ENCODE data around the gene FOSB. TPM values are rescaled to one million over a fixed set of nuclear protein-coding genes. Genes with fewer than 3 reads are reported as not detected.

The FOSB gene
- total RNA-seq, 1 experiment from 2014 or later = 6.4 TPM

GRCh38 chr19:45514376-45515051 is 46.7 kb downstream of the FOSB start:
- Mint-ChIP-seq H3K9me3 (ENCODE audit: unreplicated experiment) (no peaks in the 10 kb centered on the region), H3K27ac (ENCODE audit: unreplicated experiment) (peak overlapping the region; percentile 66), H3K4me3 (ENCODE audit: unreplicated experiment) (no peak overlapping the region), H3K27me3 (ENCODE audit: insufficient read depth, unreplicated experiment) (no peaks in the 10 kb centered on the region), H3K4me1 (ENCODE audit: low read depth, unreplicated experiment) (peaks cover 15% of the 10 kb centered on the region), H3K36me3 (ENCODE audit: insufficient read depth, unreplicated experiment) (peaks cover 58% of the 10 kb centered on the region)
- Histone ChIP-seq H3K4me1 (peaks cover 17% of the 10 kb centered on the region), H3K36me3 (ENCODE audit: control insufficient read depth, insufficient read depth, low read length) (0 out of 2 replicates have a peak, but pooled peaks cover 3% of the 10 kb centered on the region), H3K9me3 (no peaks in the 10 kb centered on the region), H3K4me3 (ENCODE audit: low read depth, low read length) (no peak overlapping the region), H3K27me3 (replicated peaks; ENCODE audit: control insufficient read depth, insufficient read depth, low read length) (no peaks in the 10 kb centered on the region)
- ChIA-PET CTCF (interaction anchor here (0.6 kb wide), 1 partner anchor 75 kb away, joined by 3 read pairs; no protein-coding TSS in a partner anchor), POLR2A (interaction anchor here (0.6 kb wide), 1 partner anchor 29 kb away, joined by 3 read pairs; no protein-coding TSS in a partner anchor)
- DNase-seq = no peak
- no peak for TF ChIP-seq CTCF (IDR thresholded peaks at IDR 0.05; ENCODE audit: insufficient read depth in 1 of 2, low read depth in 1 of 2, low read length in 1 of 2, severe bottlenecking in 1 of 2, unreplicated experiment in 1 of 2)
- intact Hi-C loops (cut with micrococcal nuclease; ENCODE audit: unreplicated experiment) = no loop called here
- no TSS peak for BruUV-seq (replicated peaks)

GRCh38 chr19:45515081-45515624 is 47.4 kb downstream of the FOSB start:
- ChIA-PET POLR2A (interaction anchor here (0.6 kb wide), 1 partner anchor 29 kb away, joined by 3 read pairs; no protein-coding TSS in a partner anchor), CTCF (no interaction called here)
- Histone ChIP-seq H3K4me3 (ENCODE audit: low read depth, low read length) (no peak overlapping the region), H3K27me3 (replicated peaks; ENCODE audit: control insufficient read depth, insufficient read depth, low read length) (no peaks in the 10 kb centered on the region), H3K4me1 (peaks cover 17% of the 10 kb centered on the region), H3K9me3 (no peaks in the 10 kb centered on the region), H3K36me3 (ENCODE audit: control insufficient read depth, insufficient read depth, low read length) (0 out of 2 replicates have a peak, but pooled peaks cover 3% of the 10 kb centered on the region)
- Mint-ChIP-seq H3K4me3 (ENCODE audit: unreplicated experiment) (no peak overlapping the region), H3K4me1 (ENCODE audit: low read depth, unreplicated experiment) (peaks cover 15% of the 10 kb centered on the region), H3K27ac (ENCODE audit: unreplicated experiment) (no peak overlapping the region), H3K9me3 (ENCODE audit: unreplicated experiment) (no peaks in the 10 kb centered on the region), H3K27me3 (ENCODE audit: insufficient read depth, unreplicated experiment) (no peaks in the 10 kb centered on the region), H3K36me3 (ENCODE audit: insufficient read depth, unreplicated experiment) (peaks cover 62% of the 10 kb centered on the region)
- no peak for TF ChIP-seq CTCF (IDR thresholded peaks at IDR 0.05; ENCODE audit: insufficient read depth in 1 of 2, low read depth in 1 of 2, low read length in 1 of 2, severe bottlenecking in 1 of 2, unreplicated experiment in 1 of 2)
- no peak for DNase-seq
- BruUV-seq (replicated peaks) = no TSS peak
- intact Hi-C loops (cut with micrococcal nuclease; ENCODE audit: unreplicated experiment) = no loop called here

GRCh38 chr19:45515807-45516401 is 48.1 kb downstream of the FOSB start:
- H3K9me3 ChIP-seq = no peaks in the 10 kb centered on the region
- CTCF ChIA-PET = no interaction called here
- no peaks in the 10 kb centered on the region for H3K27me3 ChIP-seq (replicated peaks; ENCODE audit: control insufficient read depth, insufficient read depth, low read length)
- no peak for DNase-seq
- H3K36me3 ChIP-seq (ENCODE audit: control insufficient read depth, insufficient read depth, low read length) = 0 out of 2 replicates have a peak, but pooled peaks cover 3% of the 10 kb centered on the region
- H3K4me1 ChIP-seq = peaks cover 18% of the 10 kb centered on the region
- BruUV-seq (replicated peaks) = no TSS peak
- H3K4me3 ChIP-seq (ENCODE audit: low read depth, low read length) = no peak overlapping the region
- Mint-ChIP-seq H3K36me3 (ENCODE audit: insufficient read depth, unreplicated experiment) (peaks cover 62% of the 10 kb centered on the region), H3K9me3 (ENCODE audit: unreplicated experiment) (no peaks in the 10 kb centered on the region), H3K4me1 (ENCODE audit: low read depth, unreplicated experiment) (peaks cover 15% of the 10 kb centered on the region), H3K4me3 (ENCODE audit: unreplicated experiment) (no peak overlapping the region), H3K27ac (ENCODE audit: unreplicated experiment) (no peak overlapping the region), H3K27me3 (ENCODE audit: insufficient read depth, unreplicated experiment) (no peaks in the 10 kb centered on the region)
- intact Hi-C loops (cut with micrococcal nuclease; ENCODE audit: unreplicated experiment) = no loop called here
- POLR2A ChIA-PET = no interaction called here
- no peak for TF ChIP-seq CTCF (IDR thresholded peaks at IDR 0.05; ENCODE audit: insufficient read depth in 1 of 2, low read depth in 1 of 2, low read length in 1 of 2, severe bottlenecking in 1 of 2, unreplicated experiment in 1 of 2)
